Activated CD8-positive, alpha-beta T cell treated with anti-CD3 and anti-CD28 coated beads, Interleukin-2, amount 10 ng/mL, durations not matched to agents 7 days and 5 days (primary cell): ENCODE measurements around the gene HCRT. TPM values are rescaled to one million over a fixed set of nuclear protein-coding genes. Genes with fewer than 3 reads are reported as not detected.

Experiments
- ATAC-seq: fragments of 150-1000 bp; cut with Tn5 transposase; one replicate; pipeline ENCODE4 v1.10.0; 2021; ENCODE audit warnings: moderate library complexity
- CTCF ChIA-PET: fragments of 350-600 bp; sonication (Branson Sonifier 250); formaldehyde crosslinking; loops from one replicate; lab custom pipeline; 2021; ENCODE audit warnings: antibody characterized with exemption; lab: Charles Lee
- POLR2A ChIA-PET: fragments of 350-600 bp; sonication (Branson Sonifier 250); formaldehyde crosslinking; loops from one replicate; lab custom pipeline; 2021; ENCODE audit warnings: antibody characterized with exemption; lab: Charles Lee
- DNase-seq: peaks from one replicate; pipeline ENCODE4 v3.0.0-alpha.2; 2020
- H3K27ac Mint-ChIP-seq: one replicate; pipeline ENCODE4 v1.8.0; 2021; ENCODE audit warnings: mild to moderate bottlenecking, mixed read lengths
- H3K27me3 Mint-ChIP-seq: one replicate; pipeline ENCODE4 v1.8.0; 2021; ENCODE audit warnings: low read depth, mixed read lengths
- H3K36me3 Mint-ChIP-seq: one replicate; pipeline ENCODE4 v1.8.0; 2021; ENCODE audit warnings: low read depth, mixed read lengths
- H3K4me1 Mint-ChIP-seq: one replicate; pipeline ENCODE4 v1.8.0; 2021; ENCODE audit warnings: low read depth, mixed read lengths
- H3K4me3 Mint-ChIP-seq: one replicate; pipeline ENCODE4 v1.8.0; 2021; ENCODE audit warnings: mild to moderate bottlenecking, mixed read lengths
- H3K9me3 Mint-ChIP-seq: one replicate; pipeline ENCODE4 v1.8.0; 2022; ENCODE audit warnings: mixed read lengths; ENCODE audit not compliant: insufficient read depth
- total RNA-seq, 2 experiments: library from RNA; stranded (reverse); gene quantifications; one replicate each; pipeline ENCODE4 v1.2.3, GENCODE V29; 2021

The HCRT gene
- total RNA-seq, 2 experiments from 2014 or later = not detected

DNA sequence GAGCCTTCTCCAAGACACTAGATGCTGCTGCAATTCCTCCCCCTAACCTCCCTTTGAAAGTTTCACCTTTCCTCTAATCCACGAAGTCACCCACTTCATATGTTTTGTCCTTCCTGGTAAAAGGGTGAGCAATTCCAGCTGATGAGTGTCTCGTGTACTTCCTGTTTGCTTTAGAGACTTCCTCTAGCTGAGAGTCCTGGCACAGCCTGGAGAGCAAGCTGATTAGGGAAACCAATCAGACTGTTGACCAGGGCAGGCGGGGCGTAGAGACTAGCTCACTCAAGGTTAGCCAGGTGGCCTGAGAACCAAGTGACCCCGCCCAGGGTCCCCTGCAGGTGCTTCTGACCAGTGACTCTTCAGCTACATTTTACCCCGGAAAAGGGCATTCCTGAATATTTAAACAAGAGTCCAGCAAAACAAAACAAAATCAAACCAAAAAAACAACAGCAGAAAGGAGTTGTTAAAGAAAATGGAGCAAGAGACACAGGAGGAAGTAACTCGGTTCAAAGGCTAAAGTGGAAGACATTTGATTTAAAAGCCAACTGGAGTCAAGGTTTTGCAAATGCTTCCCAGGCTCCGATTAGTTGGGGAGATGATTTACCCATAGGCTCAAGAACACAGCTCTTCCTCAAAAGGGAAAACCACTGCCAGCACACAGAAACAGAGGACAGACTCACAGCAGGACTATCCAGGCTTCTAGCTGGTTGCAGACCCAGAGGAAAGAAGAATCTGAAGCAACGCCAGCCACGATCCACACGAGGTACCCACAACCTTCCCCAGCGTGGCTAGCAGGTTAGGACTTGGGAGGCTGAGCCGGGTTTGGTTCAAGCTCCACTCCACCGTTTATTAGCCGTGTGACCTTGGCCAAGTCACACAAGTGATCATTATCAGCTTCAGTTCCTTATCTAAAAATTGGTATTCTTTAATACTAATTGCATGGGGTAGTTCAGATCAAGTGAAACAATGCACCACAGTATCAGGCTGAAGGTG lies 49.3 kb downstream of the HCRT start:
- Mint-ChIP-seq H3K9me3 (no peaks in the 10 kb centered on the region), H3K4me1 (peaks cover 50% of the 10 kb centered on the region), H3K4me3 (no peak overlapping the region), H3K27ac (peak overlapping the region; percentile 56), H3K27me3 (no peaks in the 10 kb centered on the region), H3K36me3 (peaks cover 27% of the 10 kb centered on the region)
- ATAC-seq (no peak), DNase-seq (no peak)
- CTCF ChIA-PET = interaction anchor here (1.2 to 3.9 kb wide), 3 partner anchors 17 to 48 kb away, joined by 3 to 14 read pairs (median 7); partner anchors contain the start of gene KCNH4
- POLR2A ChIA-PET = interaction anchor here (1.4 to 1.6 kb wide), 2 partner anchors 16 to 23 kb away, joined by 3 to 8 read pairs; partner anchors contain the start of gene DHX58

- Mint-ChIP-seq H3K9me3 (no peaks in the 10 kb centered on the region), H3K4me3 (no peak overlapping the region), H3K36me3 (peaks cover 31% of the 10 kb centered on the region), H3K4me1 (peaks cover 50% of the 10 kb centered on the region), H3K27ac (peak overlapping the region; percentile 20), H3K27me3 (no peaks in the 10 kb centered on the region)
- DNase-seq (no peak), ATAC-seq (no peak)
- ChIA-PET POLR2A (interaction anchor here (0.6 to 1.6 kb wide), 3 partner anchors 15 to 143 kb away, joined by 3 to 8 read pairs (median 4); partner anchors contain the start of gene DHX58), CTCF (interaction anchor here (3.9 kb wide), 1 partner anchor 46 kb away, joined by 14 read pairs; the partner anchor contains the start of gene KCNH4)
Measured at GRCh38 chr17:42135151-42135550, 50.1 kb downstream of the HCRT start.

Other genes starting within 250 kb of the HCRT start
- 10 to 100 TPM; 93.4 to 94.6 TPM for gene CNP, start 218.7 kb downstream of the HCRT start, total RNA-seq
- 10 to 100 TPM; 86.1 to 99.8 TPM for gene DNAJC7, start 168.0 kb downstream of the HCRT start, total RNA-seq
- gene NKIRAS2, start 165.4 kb downstream of the HCRT start, total RNA-seq = 10 to 100 TPM; 25.7 to 26.2 TPM
- gene C17orf113, start 134.9 kb downstream of the HCRT start, total RNA-seq = under 1 TPM; 0.16 to 0.24 TPM
- gene ZNF385C, start 87.0 kb downstream of the HCRT start, total RNA-seq = under 1 TPM; 0.23 to 0.47 TPM
- 10 to 100 TPM; 71.9 to 72.9 TPM for gene DHX58, start 72.7 kb downstream of the HCRT start, total RNA-seq
- 10 to 100 TPM; 45.2 to 46.8 TPM for gene KAT2A, start 64.1 kb downstream of the HCRT start, total RNA-seq
- gene HSPB9, start 62.6 kb downstream of the HCRT start, total RNA-seq = under 1 TPM; 0.16 to 0.29 TPM
- 100 to 1,000 TPM; 102 to 107 TPM for gene RAB5C, start 30.5 kb downstream of the HCRT start, total RNA-seq
- under 1 TPM; 0.05 to 0.13 TPM for gene KCNH4, start 4.3 kb downstream of the HCRT start, total RNA-seq
- 10 to 100 TPM; 16.6 to 17.2 TPM for gene GHDC, start 9.0 kb upstream of the HCRT start, total RNA-seq
- gene STAT5B, start 90.9 kb upstream of the HCRT start, total RNA-seq = 10 to 100 TPM; 92.7 to 94.4 TPM
- 100 to 1,000 TPM; 117 to 119 TPM for gene STAT5A, start 103.0 kb upstream of the HCRT start, total RNA-seq
- 100 to 1,000 TPM in 1 of 2 experiments, 10 to 100 TPM in 1; 94.7 to 101 TPM for gene STAT3, start 203.0 kb upstream of the HCRT start, total RNA-seq
- 1 to 10 TPM; 1.7 to 2.0 TPM for gene CAVIN1, start 237.8 kb upstream of the HCRT start, total RNA-seq